RPMI8226 (cell line): ENCODE data around the gene FN3K.
A peak's percentile ranks its signal among the peaks of the same experiment; 100 is the strongest.
"Not testable (repeated sequence)": the region's sequence is repeated elsewhere in the genome, so short reads cannot be mapped to it uniquely, and the experiment has no call there.

ENCODE experiments used
- DNase-seq: peaks from one replicate; pipeline ENCODE4 v3.0.0-alpha.2; 2015

Gene FN3K

GRCh38 chr17:82737967-82738877, 2.8 kb downstream of the FN3K start:
- DNase-seq: no peak

GRCh38 chr17:82740906-82741759, 5.7 kb downstream of the FN3K start:
- no peak for DNase-seq

GRCh38 chr17:82743344-82744219, 8.2 kb downstream of the FN3K start:
- DNase-seq: no peak

GRCh38 chr17:82744736-82745135, 9.3 kb downstream of the FN3K start:
- not testable (repeated sequence) for DNase-seq

GRCh38 chr17:82745524-82745923, 10.1 kb downstream of the FN3K start:
- no peak for DNase-seq

GRCh38 chr17:82748756-82749155, 13.3 kb downstream of the FN3K start:
- no peak for DNase-seq

- DNase-seq: no peak
These were observed 15.0 kb downstream of the FN3K start for GRCh38 chr17:82750241-82750908.

GRCh38 chr17:82751171-82751570, 15.8 kb downstream of the FN3K start:
- no peak for DNase-seq

GRCh38 chr17:82751571-82752370, 16.4 kb downstream of the FN3K start, which contains the start of gene TBCD:
Gene TBCD, plus strand, starts transcription at chr17:82752065. Its CDS starts 129 bp downstream, at chr17:82752194.
- peak; percentile 89 for DNase-seq

- DNase-seq: peak; percentile 40
These were observed 17.2 kb downstream of the FN3K start for GRCh38 chr17:82752371-82753200.

- DNase-seq: no peak
These were observed 17.7 kb downstream of the FN3K start for GRCh38 chr17:82753201-82753464.

- DNase-seq: no peak
These were observed 19.1 kb downstream of the FN3K start for GRCh38 chr17:82754297-82755208.

- DNase-seq: no peak
These were observed 20.8 kb downstream of the FN3K start for GRCh38 chr17:82756166-82756565.

- no peak for DNase-seq
These were observed 30.0 kb downstream of the FN3K start for GRCh38 chr17:82765371-82765770.

GRCh38 chr17:82767041-82767754, 31.8 kb downstream of the FN3K start:
- DNase-seq: peak; percentile 47

- DNase-seq: no peak
These were observed 33.6 kb downstream of the FN3K start for GRCh38 chr17:82769041-82769440.

GRCh38 chr17:82772026-82772425, 36.6 kb downstream of the FN3K start:
- DNase-seq: no peak

- DNase-seq: not testable (repeated sequence)
These were observed 39.0 kb downstream of the FN3K start for GRCh38 chr17:82774456-82774855.
